Stimulated activated CD8-positive, alpha-beta memory T cell treated with anti-CD3 and anti-CD28 coated beads, Interleukin-15, amount 100 ng/mL, for 24 hours (primary cell): ENCODE data around the gene TSSC4.

ENCODE experiments used
- DNase-seq: peaks from one replicate; pipeline ENCODE4 v3.0.0-alpha.2; 2020; ENCODE audit warnings: low read depth

TSSC4 gene

GRCh38 chr11:2433106-2433925 is 32.8 kb downstream of the TSSC4 start:
- no peak for DNase-seq

- DNase-seq = no peak
These were observed 33.5 kb downstream of the TSSC4 start for GRCh38 chr11:2434008-2434407.

- DNase-seq = no peak
These were observed 34.1 kb downstream of the TSSC4 start for GRCh38 chr11:2434506-2435255.

DNA sequence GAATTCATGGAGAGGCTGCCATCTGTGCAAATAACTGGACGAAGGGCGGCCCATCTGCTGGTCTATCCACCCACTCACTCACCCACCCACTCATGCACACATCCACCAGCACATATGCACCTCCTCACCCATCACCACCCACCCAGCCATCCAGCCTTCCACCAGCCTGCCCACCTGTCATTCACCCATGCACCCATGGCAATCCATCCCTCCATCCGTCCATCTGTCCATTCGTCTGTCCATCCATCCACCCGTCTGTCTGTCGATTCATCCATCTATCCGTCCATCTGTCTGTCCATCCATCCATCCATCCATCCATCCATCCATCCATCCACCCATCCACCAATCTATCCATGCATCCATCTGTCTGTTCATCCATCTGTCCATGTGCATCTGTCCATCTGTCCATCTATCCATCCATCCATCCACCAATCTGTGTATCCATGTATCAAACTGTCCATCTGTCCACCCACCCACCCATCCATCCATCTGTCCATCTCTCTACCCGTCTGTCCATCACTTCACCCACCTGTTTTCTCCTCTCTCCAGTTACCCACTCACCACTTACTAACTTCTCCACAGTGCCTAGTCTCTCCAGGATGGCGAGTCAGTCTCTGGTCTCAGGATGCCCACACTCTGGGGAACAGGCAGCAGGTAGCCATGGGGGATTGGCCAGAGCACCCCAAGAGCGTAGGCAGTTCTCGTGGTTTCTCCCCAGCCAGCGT is 34.9 kb downstream of the TSSC4 start:
- DNase-seq = no peak

DNA sequence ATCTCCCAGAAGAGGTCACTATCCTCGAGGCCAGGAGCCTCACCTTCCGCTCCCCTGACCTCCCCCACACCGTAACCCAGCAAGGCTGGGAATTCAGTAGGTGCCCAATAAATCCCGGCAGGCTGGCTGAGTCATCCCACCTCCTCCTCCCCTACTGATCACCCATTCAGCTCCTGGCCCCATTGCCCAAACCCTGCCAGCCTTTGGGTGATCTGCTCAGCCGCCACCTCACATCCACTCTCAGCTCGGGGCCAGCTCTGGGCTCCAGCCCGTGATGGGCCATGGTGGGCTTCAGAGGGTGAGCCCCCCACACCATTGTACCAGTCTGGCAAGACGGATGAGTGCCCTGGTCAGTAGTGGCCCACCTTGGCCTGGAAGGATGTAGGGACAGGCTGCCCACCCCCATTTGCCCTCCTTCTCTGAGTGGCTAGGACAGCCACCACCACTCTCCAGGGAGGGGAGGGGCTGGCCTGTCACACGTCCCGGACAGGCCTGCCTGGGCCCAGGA is 35.5 kb downstream of the TSSC4 start:
- no peak for DNase-seq

DNA sequence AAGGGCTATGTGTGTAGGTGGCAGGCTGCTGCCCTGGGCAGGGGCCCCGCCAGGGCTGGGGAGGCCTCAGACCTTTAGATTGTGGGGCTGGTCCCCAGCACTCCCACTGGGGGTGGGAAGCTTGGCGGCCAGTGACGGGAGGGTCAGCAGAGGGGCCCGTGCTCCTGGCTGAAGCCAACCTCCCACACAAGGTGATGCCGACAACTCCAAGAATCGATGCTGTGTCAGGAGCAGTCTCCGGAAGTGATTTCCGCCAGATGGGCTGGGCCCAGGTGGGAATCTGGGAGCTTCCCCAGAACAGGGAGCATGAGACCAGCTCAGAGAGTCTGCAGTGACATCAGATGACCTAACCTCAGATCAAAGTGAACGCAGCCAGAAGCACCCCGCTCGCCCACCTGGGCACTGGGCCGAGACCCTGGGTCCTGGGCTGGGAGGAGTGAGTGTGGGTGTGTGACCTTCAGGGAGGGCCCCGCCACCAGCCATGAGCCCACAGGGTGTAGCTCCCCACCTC is 36.0 kb downstream of the TSSC4 start:
- no peak for DNase-seq

GRCh38 chr11:2437516-2437915 is 37.0 kb downstream of the TSSC4 start:
- no peak for DNase-seq

DNA sequence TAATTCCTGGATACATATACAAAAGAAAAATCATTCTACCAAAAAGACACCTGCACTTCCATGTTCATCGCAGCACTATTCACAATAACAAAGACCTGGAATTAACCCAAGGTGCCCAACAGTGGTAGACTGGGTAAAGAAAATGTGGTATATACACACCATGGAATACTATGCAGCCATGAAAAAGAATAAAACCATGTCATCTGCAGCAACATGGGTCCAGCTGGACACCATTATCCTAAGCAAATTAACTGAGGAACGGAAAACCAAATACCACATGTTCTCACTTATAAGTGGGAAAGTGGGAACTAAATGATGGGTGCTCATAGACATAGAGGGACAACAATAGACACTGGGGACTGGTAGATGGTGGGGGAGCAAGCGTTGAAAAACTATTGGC is 39.3 kb downstream of the TSSC4 start:
- no peak for DNase-seq

GRCh38 chr11:2440646-2441045 is 40.1 kb downstream of the TSSC4 start:
- no peak for DNase-seq

DNA sequence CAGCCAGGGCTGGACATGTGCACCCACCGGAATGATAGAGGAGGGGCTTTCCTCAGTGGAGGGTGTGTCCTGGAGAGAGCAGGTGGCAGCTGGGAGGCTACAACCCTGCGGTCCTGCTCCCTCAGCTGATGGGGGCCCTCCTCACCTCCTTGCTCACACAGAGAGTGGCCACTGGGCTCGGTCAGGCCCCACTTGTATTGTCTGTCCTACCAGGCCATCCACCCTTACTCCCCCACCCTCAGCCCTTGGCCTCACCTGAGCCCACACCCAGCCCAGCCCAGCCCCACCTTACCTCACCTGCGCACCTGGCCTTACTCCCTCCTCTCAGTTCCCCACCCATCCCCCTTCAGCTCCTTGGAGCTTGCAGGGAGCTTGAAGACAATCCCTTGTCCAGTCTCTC is 40.6 kb downstream of the TSSC4 start:
- no peak for DNase-seq

DNA sequence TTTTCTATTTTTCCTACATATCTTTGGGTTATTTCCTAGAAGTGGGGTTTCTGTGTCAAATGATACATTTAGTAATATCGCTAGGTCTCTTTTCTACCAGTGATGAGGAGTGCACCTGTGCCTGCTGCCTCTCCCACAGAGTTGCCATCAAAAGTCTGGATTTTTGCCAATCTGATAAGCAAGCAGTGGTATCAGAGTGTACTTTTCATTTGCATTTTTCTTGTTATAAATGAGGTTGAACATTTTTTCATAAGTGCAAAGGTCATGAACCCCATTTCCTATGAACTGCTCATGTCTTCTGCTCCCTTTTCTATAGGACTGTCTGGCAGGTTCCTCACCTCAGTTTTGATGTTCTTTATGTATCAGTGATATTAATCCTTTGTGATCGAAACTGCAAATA is 42.0 kb downstream of the TSSC4 start:
- no peak for DNase-seq

DNA sequence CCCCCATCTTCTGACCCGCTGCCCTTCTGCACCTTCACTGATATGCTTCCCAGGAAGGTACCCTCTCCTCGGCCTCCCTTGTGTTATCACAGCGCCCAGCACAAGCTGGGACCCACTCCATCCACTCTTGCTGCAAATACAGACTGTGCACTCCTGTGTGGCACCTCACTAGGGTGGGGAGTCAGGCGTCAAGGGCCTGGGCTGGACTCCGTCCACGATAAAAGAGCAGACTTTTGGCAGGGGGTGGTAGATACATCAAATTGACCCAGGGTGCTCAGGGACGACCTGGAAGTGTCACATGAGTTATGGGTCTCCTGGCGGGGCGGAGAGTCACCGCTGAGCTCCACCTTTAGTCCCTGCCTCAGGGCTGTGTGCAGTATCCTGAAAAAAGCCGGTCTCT is 42.9 kb downstream of the TSSC4 start:
- DNase-seq = no peak

DNA sequence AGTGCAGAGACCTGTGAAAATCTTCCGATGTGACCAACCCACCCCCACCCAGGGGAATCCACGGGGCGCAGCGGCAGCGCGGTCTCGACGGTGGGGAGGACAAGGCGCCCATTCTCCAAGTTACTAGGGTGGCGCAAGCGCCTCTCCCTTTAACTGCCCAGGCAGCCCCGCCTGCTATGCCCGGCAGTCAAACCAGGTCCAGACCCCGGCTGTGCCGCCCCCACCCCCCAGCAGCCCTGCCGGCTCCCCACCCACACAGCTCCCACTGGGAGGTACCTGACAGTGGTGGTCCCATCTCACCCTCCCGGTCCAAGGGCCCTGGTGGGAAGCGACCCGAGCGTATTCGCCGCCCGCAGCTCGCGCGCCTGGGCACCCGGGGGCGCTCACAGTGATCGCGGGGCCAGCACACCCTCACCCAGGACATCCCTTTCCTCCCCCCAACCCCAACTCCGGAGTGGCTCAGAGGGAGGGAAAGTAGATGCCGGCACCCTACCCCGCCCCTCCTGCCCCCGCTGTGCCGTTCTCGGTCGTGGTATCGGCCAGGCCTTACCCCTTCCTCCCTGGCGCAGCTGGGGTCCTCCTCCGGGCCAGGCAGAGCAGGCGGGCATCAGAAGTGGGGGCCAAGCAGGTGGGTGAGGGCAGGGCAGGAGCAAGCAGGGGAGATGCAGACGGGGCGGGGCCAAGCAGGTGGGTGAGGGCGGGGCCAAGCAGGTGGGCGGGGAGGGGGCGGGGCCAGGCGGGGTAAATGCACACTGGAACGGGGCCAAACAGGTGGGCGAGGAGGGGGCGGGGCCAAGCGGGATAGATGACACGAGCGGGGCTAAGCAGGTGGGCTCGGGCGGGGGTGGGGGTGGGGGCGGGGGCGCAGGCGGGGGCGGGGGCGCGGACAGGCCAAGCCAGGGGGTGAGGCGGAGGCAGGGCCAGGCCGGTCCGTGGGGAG is 43.6 kb downstream of the TSSC4 start, which contains the start of gene TRPM5:
Gene TRPM5 (minus strand): TSS at position 634 of the 940 bp plus-strand sequence. CDS start 21,478 bp downstream, outside the sequence.
- peak; percentile 43 for DNase-seq

DNA sequence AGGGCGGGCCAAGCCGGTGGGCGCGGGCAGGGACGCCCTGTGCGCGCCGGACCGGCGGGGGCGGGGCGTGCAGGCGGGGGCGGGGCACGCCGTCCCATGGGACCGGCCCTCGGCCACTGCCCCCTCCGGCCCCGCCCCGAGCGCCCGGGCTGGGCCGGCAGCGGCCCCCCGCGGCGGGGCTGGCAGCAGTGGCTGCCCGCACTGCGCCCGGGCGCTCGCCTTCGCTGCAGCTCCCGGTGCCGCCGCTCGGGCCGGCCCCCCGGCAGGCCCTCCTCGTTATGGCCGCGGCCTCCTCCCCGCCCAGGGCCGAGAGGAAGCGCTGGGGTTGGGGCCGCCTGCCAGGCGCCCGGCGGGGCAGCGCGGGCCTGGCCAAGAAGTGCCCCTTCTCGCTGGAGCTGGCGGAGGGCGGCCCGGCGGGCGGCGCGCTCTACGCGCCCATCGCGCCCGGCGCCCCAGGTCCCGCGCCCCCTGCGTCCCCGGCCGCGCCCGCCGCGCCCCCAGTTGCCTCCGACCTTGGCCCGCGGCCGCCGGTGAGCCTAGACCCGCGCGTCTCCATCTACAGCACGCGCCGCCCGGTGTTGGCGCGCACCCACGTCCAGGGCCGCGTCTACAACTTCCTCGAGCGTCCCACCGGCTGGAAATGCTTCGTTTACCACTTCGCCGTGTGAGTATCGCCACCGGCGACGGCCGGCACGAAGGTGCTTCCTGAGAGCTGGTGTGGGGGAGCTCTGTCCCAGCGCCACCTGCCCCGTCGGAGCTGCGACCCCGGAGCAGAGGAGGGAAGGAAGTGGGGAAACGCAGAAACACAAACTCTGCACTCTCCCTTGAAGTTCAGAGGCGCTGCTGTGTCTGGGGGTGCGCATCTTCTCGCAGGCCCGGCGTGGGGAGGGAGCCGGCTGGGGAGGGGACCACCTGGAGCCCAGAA is 44.5 kb downstream of the TSSC4 start, which contains the start of gene KCNQ1:
Gene KCNQ1 (plus strand): TSS at position 188 of the 925 bp plus-strand sequence. CDS start 91 bp downstream, at position 279.
- no peak for DNase-seq

DNA sequence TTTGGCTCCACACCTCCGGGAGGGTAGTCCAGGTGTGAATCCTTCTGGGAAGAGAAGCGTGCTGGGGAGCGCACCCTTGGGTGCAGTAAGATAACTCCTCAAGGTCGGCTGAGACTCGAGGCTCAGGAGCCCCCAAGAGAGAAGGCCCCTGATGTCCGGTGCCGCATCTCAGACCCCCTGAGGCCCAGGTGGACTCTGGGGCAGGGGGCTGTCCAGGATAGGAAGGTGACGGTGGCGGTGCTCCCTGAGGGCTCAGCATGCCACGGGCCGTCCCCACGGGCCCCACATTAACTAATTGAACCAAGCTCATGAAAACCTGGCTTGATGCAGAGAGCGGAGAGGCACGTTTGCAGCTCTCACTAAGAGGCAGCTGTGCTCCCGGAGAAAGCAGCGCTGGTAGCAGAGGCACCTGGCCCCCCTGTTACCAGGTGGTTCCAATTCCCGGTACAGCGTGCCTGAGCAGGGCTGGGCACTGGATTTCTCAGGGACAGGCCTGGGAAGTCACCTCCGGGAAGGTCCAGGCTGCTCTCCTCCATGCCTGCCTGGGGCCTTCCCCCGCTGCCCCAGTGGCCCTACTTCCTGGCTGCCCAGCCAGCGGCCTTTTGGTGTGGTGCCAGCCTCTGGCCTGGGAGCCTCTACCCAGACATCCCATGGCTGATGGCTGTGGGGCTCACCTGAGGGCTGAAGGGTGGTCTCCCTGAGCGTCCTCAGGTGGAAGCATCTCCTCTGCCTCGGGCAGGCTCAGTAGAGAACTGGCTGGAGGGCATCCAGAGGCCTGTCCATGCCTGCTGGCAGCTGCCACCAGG is 45.4 kb downstream of the TSSC4 start:
- DNase-seq = no peak

DNA sequence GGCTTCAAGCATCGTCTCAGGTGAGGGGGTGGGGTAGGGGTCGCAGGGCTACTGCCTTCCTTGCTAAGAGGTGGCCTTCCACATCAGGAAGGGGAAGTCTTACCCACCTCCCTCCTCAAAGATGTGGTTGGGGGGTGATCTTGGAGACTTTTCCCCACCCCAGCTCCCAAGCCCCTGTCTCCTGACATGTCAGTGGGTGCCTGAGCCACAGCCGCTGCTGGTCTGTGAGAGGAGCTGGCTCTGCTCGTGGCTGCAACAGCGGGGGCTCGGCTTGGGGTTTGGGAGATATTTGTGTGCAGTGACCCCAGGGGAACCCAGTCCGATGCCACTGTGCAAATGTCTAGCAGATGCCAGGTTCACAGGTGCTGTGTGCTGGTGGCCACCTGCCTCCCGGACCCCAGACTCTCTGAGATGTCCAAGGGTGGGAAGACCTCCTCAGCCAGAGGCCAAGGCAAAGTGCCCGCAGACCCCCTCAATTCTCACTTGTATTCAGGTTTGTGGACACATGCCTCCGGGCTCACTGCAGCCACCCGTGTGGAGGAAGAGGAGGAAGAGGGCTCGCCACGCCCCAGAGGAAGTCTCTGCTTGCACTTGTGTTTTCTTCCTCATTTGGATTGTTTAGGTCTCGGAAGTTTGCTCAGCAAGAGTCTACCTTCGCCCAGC is 46.2 kb downstream of the TSSC4 start:
- DNase-seq = no peak

DNA sequence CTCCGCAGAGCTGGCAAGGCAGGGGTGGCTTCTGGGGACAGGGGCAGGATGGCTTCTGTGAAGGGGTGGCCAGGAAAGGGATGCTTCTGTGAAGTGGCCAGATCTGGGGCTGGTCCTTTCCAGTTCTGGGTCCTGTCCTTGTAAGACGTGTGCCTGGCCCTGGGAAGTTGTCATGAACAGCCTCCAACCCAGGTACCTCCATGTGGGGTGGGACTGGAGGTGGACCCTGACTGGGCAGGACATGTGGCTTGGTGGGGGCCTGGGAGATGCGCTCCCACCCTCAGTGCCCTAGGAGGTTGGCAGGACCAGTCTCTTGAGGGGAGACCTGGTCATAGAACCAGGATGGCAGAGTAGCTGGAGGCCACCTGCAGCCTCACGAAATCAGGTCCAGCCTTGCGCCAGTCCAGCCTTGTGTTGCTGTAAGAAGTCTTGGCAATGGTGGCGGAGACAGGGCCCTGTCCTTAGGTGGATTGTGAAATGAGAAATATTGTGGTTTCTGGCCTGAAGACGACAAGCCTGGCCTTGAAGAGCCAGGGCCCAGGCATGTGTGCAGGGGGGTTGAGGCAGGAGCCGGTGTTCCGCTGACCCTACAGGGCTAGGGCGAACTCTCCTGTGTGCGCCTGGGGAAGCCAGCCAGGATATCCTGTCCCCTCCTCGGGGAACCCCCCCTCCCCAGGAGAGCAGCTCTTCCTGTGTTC is 46.9 kb downstream of the TSSC4 start:
- no peak for DNase-seq
